ENCODE measurements around the gene POU2F1.

DNA sequence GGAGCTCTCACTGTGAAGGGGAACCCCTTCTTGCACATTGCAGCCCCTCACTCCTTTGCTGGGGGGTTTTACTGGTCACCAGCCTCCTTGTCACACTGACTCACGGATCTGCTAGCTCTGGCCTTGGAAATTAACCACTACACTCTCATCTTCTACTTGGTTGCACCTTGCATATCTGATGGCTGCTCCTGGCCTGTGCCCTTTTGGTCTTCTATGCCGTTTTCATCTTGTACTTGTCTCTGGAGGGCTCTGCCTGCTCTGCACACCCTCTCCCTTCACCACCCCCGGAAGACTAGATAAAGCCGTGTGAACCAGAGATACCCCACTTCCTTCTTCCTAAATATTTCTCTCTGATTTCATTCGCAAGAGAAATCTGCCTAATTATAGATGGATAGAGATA lies 253.1 kb downstream of the POU2F1 start:
- TF ChIP-seq POLR2AphosphoS5 (IDR thresholded peaks at IDR 0.05; ENCODE audit: borderline replicate concordance, low read depth, low read length), result no peak
- no peak for TF ChIP-seq EZH2 (IDR thresholded peaks at IDR 0.05)
- TF ChIP-seq FOXP2 (optimal IDR thresholded peaks at IDR 0.05; ENCODE audit: control extremely low read depth, extremely low read length, insufficient read depth), result no peak

Measured in SK-N-MC (cell line).